NCI-H524 (cell line): ENCODE measurements around the gene MAPK8.

Experiments used
- DNase-seq, 2 experiments: peaks; one replicate each; lab custom pipeline; 2025; lab: John Stamatoyannopoulos, UW

Gene MAPK8

GRCh38 chr10:48292616-48293015 is 13.9 kb upstream of the MAPK8 start:
- DNase-seq = no peak

GRCh38 chr10:48294431-48294830 is 12.0 kb upstream of the MAPK8 start:
- no peak for DNase-seq

- no peak for DNase-seq
These were observed 9.8 kb upstream of the MAPK8 start for GRCh38 chr10:48296576-48297098.

GRCh38 chr10:48299066-48299465 is 7.4 kb upstream of the MAPK8 start:
- no peak for DNase-seq

- DNase-seq = no peak
These were observed 6.8 kb upstream of the MAPK8 start for GRCh38 chr10:48299692-48300091.

GRCh38 chr10:48300556-48300955 is 5.9 kb upstream of the MAPK8 start:
- DNase-seq = no peak

GRCh38 chr10:48302515-48303476 is 3.7 kb upstream of the MAPK8 start:
- no peak for DNase-seq

GRCh38 chr10:48305905-48306264 is 592 bp upstream of the MAPK8 start:
- no peak for DNase-seq

- DNase-seq = peak in 1 of 2 experiments; percentile 38
These were observed 613 bp downstream of the MAPK8 start for GRCh38 chr10:48306870-48307710.

GRCh38 chr10:48307711-48308018 is 1.2 kb downstream of the MAPK8 start:
- DNase-seq = no peak

GRCh38 chr10:48309711-48310226 is 3.3 kb downstream of the MAPK8 start:
- no peak for DNase-seq

- DNase-seq = no peak
These were observed 7.6 kb downstream of the MAPK8 start for GRCh38 chr10:48314107-48314506.

GRCh38 chr10:48316236-48316635 is 9.8 kb downstream of the MAPK8 start:
- no peak for DNase-seq

GRCh38 chr10:48317321-48317990 is 11.0 kb downstream of the MAPK8 start:
- no peak for DNase-seq

- DNase-seq = no peak
These were observed 15.5 kb downstream of the MAPK8 start for GRCh38 chr10:48322017-48322416.

- no peak for DNase-seq
These were observed 18.1 kb downstream of the MAPK8 start for GRCh38 chr10:48324580-48324979.

- DNase-seq = no peak
These were observed 23.8 kb downstream of the MAPK8 start for GRCh38 chr10:48330269-48330668.

GRCh38 chr10:48331436-48331835 is 25.0 kb downstream of the MAPK8 start:
- no peak for DNase-seq

- DNase-seq = peak in 1 of 2 experiments; percentile 30
These were observed 25.8 kb downstream of the MAPK8 start for GRCh38 chr10:48332166-48332870.

GRCh38 chr10:48332871-48333216 is 26.4 kb downstream of the MAPK8 start:
- peak in 1 of 2 experiments; percentile 32 for DNase-seq

- no peak for DNase-seq
These were observed 27.4 kb downstream of the MAPK8 start for GRCh38 chr10:48333856-48334255.
